ENCODE data around the gene DMD.

DMD gene

GRCh38 chrX:31279359-31279758, 1932.0 kb downstream of the DMD start:
- DNase-seq (ENCODE audit: low read depth) = no peak

DNA sequence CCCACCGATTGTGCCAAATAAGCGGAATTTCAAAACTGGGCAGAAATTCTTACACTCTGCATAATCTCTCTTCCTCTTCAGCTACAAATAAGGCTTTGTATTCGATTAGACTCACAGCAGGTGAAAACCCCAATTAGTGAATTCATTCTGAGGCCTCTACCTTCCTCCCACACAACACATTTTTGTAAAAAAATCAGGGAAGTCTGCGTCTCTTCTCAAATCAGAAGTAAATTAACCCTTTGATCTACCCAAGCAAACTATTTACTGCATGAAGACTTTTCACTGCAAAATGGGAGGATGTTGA, 1938.9 kb downstream of the DMD start:
- DNase-seq (ENCODE audit: low read depth) = no peak

- no peak for DNase-seq (ENCODE audit: low read depth)
Observed at GRCh38 chrX:31271615-31272471, 1939.5 kb downstream of the DMD start.

DNA sequence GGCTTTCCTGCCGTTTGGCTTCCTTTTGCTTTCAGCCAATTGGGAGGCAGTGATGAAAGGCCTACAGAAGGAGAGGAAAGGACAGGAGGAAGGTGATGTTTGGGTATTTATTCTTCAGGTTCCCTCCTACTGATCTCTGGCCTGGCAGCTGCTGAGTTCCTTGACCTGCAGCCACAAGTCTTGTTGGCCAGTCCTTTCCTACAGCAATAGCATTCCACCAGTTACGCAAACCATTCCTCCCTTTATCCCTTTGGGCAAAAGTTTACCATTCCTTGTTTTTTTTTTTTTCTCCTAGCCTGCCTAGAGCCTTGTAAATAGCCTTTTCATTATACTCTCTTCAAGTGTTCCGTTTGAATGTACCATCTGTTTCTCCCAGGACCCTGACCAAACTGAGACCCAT, 1941.4 kb downstream of the DMD start:
- no peak for DNase-seq (ENCODE audit: low read depth)

- no peak for DNase-seq (ENCODE audit: low read depth)
Observed at GRCh38 chrX:31268359-31268758, 1943.0 kb downstream of the DMD start.

DNA sequence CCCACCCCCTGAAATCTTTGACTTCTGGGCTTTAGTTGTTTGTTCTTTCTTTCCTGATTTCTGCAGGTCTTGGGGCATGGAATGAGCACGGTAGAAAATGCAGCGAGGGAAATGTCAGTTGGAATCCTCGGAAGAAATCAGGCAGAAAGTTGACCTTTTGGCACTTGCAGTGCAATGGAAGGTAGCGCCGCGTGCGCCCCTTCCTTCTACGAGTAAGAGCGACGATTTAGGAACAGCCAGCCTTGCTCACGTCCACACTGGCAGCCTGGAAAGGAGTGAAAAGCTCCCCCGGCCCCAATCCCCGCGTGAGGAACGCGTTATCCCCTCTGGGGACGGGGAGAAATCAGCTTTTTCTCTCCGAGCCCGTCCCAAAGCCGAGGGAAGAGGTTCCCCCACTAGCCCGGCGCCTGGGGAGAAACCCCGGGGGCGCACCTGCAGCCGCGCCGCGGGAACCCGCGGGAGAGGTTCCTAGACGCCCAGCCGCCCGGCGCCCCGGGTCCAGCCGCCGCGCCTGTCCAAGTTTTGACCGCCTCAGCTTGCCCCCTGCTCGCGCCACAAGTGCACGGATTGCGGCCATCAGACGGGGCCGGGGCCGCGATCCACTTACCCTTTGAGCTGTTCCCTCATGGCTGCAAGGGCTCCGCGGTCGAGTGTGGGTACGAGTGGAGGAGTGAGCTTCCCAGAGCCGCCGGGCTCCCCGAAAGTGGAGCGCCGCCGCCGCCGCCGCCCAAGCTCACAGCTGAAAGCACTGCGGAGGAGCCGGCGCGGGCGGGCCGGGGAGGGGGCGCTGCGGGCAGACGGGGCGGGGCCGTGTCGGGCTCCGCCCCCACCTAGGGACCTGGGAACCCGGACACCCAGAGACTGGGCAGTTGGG, 1944.9 kb downstream of the DMD start:
- no peak for DNase-seq (ENCODE audit: low read depth)

DNA sequence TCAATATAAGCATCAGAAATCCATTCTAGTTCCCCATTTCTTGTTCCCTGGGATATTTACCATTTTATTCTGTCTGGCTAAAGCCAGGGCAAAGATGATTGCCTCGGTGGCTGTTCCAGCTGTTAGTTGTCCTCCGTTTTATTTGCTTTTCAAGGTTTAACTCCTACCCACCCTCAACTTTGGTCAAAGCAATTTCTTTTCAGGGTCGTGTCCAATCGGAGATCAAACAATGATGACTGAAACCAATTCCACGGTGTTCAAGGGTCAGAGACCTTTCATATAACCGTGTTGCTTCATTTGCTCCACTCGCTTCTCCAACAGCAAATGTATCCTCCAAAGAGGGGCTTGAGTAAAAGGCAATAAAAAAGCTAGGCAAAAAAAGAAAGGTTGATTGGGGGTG, 1946.0 kb downstream of the DMD start:
- DNase-seq (ENCODE audit: low read depth) = no peak

GRCh38 chrX:31260351-31260750, 1951.0 kb downstream of the DMD start:
- DNase-seq (ENCODE audit: low read depth) = peak; percentile 25

DNA sequence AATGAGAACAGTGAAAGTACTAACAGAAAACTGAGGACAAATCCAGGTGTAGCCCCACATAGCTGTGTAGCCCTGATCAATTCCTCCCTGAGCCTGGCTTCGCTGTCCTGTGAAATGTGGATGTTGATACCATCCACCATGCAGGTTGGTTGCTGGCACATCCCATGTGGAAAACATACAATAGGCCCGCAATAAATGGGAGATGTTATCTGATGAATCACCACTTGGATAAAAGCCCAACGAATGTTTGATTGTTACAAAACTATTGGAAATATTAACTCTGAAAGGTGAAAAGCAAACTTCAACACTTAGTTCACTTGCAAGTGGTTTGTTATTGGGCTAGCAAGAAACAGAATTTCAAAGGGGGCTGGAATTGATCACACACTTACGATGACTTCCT, 1953.2 kb downstream of the DMD start:
- no peak for DNase-seq (ENCODE audit: low read depth)

DNA sequence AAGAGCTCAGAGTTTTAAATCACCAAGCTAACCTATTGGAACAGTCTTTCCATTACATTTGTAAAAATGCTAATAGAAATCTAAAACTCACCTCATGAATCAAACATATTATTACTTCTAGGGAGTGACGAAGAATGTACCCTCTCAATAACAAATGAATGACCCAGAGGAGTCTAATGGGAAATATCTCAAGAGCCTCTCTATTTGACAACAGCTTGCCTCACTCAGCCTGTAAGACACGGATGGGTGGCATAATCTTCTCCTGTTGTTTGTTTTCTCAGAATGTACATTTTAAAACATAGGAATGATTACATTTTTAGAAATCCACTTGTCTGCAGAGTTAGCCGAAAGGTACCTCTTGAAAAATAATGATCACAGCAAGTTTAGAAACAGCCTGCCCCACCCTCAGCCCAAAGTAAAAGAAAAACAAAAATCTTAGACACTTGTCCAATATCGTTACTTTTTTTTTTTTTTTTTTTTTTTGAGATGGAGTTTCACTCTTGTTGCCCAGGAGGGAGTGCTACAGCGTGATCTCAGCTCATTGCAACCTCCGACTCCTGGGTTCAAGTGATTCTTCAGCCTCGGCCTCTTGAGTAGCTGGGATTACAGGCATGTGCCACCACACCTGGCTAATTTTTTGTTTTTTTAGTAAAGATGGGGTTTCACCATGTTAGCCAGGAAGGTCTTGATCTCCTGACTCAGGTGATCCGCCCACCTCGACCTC, 1955.9 kb downstream of the DMD start:
- DNase-seq (ENCODE audit: low read depth) = no peak

DNA sequence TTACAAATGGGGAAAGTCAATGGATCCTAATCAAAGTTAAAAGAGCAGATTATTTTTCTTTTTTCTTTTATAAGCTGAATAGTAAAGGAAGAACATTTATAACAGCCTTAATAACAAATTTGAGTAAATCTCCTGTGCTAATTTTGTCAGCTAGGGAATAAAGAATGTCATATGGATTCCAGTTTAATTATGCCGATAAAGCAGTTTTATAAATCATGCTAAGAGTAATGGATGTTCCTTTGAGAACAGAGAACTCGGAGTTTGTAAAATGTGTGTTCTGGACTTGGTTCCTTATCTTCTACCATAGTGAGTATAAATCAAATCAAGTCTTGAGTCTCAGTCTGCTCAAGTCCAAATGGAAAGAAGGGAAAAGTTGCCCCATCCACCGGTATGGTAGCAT, 1959.2 kb downstream of the DMD start:
- no peak for DNase-seq (ENCODE audit: low read depth)

- DNase-seq (ENCODE audit: low read depth) = no peak
Observed at GRCh38 chrX:31251336-31251735, 1960.0 kb downstream of the DMD start.

GRCh38 chrX:31245714-31246113, 1965.6 kb downstream of the DMD start:
- DNase-seq (ENCODE audit: low read depth) = no peak

- no peak for DNase-seq (ENCODE audit: low read depth)
Observed at GRCh38 chrX:31243804-31244203, 1967.5 kb downstream of the DMD start.

DNA sequence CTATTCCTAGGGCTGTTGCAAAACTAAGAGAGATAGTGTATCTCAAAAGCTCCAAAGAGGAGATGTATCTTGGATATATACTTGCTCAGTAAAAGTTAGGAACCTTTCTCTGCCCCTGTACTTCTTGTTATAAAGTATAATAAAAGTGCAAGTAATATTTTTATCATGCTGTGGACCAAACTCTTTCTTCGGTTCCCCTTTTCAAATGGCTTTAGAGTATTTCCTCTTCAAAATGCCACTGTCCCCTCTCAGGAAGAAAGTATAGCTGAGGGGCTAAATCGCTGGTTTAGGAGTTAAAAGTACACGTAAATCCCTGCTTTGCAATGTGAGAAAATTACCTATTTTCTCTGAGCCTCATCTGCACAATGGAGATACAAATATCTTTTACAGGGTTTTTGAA, 1970.4 kb downstream of the DMD start:
- no peak for DNase-seq (ENCODE audit: low read depth)

- DNase-seq (ENCODE audit: low read depth) = no peak
Observed at GRCh38 chrX:31237189-31237588, 1974.2 kb downstream of the DMD start.

DNA sequence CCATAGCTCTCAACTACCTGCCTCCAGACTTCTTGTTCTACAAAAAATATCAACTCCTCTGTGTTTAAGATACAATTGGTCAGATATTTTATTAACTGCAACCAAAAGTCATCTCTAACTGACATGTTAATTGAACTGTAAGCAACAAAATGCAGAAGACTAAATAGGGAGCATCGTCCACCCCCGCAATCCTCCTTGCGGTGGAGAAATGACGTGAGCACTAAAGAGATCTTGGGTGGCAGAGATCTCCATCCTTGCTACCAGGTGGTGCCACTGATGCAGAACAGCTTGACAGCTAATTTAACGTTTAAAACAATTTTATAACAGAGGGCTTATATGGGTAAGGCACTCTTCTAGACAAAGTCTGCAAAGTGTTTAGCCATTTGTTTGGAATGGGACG, 1975.1 kb downstream of the DMD start:
- DNase-seq (ENCODE audit: low read depth) = no peak

GRCh38 chrX:31233941-31234496, 1977.3 kb downstream of the DMD start:
- DNase-seq (ENCODE audit: low read depth) = no peak

DNA sequence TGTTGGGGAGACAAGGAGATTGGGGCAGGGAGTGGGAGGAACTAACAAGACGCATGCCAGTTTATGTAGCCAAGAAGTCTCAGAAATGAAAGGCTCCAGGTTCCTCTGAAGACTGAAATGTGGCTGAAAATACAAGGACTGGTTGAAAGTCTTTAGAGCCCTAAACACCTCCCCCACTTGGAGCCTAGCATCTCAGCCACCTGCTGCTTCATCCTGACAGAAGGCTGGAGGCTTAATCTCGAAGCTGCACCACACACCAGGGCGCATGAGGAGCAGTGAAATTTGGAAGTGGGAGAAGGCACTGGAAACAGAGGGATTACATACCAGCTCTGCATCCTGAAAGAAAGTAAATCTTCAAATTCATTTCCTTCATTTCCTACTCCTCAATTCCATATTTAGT, 1978.8 kb downstream of the DMD start:
- DNase-seq (ENCODE audit: low read depth) = no peak

- no peak for DNase-seq (ENCODE audit: low read depth)
Observed at GRCh38 chrX:31228909-31229308, 1982.4 kb downstream of the DMD start.

DNA sequence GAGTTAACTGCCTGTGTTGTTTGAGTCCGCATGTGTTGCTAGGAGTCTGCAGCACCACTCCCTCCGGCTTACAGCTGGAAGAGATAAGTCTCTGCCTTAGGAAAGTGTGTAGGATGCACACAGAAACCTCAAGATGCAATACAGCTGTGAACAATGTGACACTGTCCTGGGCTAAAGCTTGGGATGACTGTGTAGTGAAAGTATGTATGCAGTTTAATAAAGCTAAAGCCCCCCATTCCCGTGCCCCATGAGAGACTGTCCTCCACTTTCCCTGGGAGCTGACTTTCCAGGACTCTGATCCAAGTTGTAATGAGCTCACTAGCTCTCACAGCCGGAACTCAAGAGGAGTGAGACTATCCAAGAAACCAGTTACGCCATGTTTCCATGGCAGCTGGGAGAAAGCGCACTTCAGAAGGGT, 1982.9 kb downstream of the DMD start:
- peak; percentile 74 for DNase-seq (ENCODE audit: low read depth)

DNA sequence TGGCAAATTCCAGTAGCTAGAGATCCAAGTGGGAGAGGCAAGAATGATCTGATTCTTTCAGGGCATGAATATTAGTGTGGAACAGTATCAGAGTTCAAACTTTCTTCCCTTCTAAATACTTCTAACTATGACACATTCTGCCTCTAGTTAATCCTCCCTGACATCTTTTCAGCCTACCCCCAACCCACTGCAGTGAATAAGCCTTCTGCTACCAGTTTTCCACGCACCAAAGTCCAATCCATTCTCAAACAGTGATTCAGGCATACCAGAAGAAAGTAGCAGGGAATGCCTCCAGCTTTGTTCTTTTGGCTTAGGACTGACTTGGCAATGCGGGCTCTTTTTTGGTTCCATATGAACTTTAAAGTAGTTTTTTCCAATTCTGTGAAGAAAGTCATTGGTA, 1984.1 kb downstream of the DMD start:
- peak; percentile 79 for DNase-seq (ENCODE audit: low read depth)
